ENCODE measurements around the gene PSMD11.
A peak's percentile ranks its signal among the peaks of the same experiment; 100 is the strongest.

The PSMD11 gene

GRCh38 chr17:32458371-32458770, 14.1 kb downstream of the PSMD11 start:
- H3K27ac ChIP-seq = no peak overlapping the region
- H3K36me3 ChIP-seq = peaks cover 81% of the 10 kb centered on the region

GRCh38 chr17:32460054-32460453, 15.7 kb downstream of the PSMD11 start:
- Histone ChIP-seq H3K4me3 (ENCODE audit: low read depth, low read length) (no peak overlapping the region), H3K36me3 (peaks cover 81% of the 10 kb centered on the region), H3K27ac (no peak overlapping the region), H3K9me3 (ENCODE audit: severe bottlenecking) (no peaks in the 10 kb centered on the region), H3K27me3 (ENCODE audit: insufficient read depth, low read depth, severe bottlenecking) (no peaks in the 10 kb centered on the region)
- no peak for DNase-seq
- no peak for TF ChIP-seq CTCF (IDR thresholded peaks at IDR 0.05; ENCODE audit: low read depth, low read length)

More at GRCh38 chr17:32458371-32458770, 14.1 kb downstream of the PSMD11 start:
- Histone ChIP-seq H3K4me3 (ENCODE audit: low read depth, low read length) (no peak overlapping the region), H3K9me3 (ENCODE audit: severe bottlenecking) (no peaks in the 10 kb centered on the region), H3K27me3 (ENCODE audit: insufficient read depth, low read depth, severe bottlenecking) (no peaks in the 10 kb centered on the region)
- DNase-seq = no peak
- TF ChIP-seq CTCF (IDR thresholded peaks at IDR 0.05; ENCODE audit: low read depth, low read length) = no peak

- H3K27me3 ChIP-seq (ENCODE audit: insufficient read depth, low read depth, severe bottlenecking) = no peaks in the 10 kb centered on the region
- no peaks in the 10 kb centered on the region for H3K9me3 ChIP-seq (ENCODE audit: severe bottlenecking)
- no peak overlapping the region for H3K4me3 ChIP-seq (ENCODE audit: low read depth, low read length)
- peaks cover 83% of the 10 kb centered on the region for H3K36me3 ChIP-seq
- no peak overlapping the region for H3K27ac ChIP-seq
- TF ChIP-seq CTCF (IDR thresholded peaks at IDR 0.05; ENCODE audit: low read depth, low read length) = no peak
- DNase-seq = no peak
These were observed 17.2 kb downstream of the PSMD11 start for GRCh38 chr17:32461498-32461852.

- H3K36me3 ChIP-seq = peaks cover 82% of the 10 kb centered on the region
- peak; percentile 64 for TF ChIP-seq CTCF (IDR thresholded peaks at IDR 0.05; ENCODE audit: low read depth, low read length)
These were observed 17.7 kb downstream of the PSMD11 start for GRCh38 chr17:32461853-32462617.

GRCh38 chr17:32463304-32463703, 19.0 kb downstream of the PSMD11 start:
- H3K9me3 ChIP-seq (ENCODE audit: severe bottlenecking) = no peaks in the 10 kb centered on the region
- no peaks in the 10 kb centered on the region for H3K27me3 ChIP-seq (ENCODE audit: insufficient read depth, low read depth, severe bottlenecking)
- peaks cover 81% of the 10 kb centered on the region for H3K36me3 ChIP-seq

More at GRCh38 chr17:32461853-32462617, 17.7 kb downstream of the PSMD11 start:
- no peak overlapping the region for H3K27ac ChIP-seq
- H3K27me3 ChIP-seq (ENCODE audit: insufficient read depth, low read depth, severe bottlenecking) = no peaks in the 10 kb centered on the region
- no peaks in the 10 kb centered on the region for H3K9me3 ChIP-seq (ENCODE audit: severe bottlenecking)
- peak; percentile 62 for DNase-seq
- H3K4me3 ChIP-seq (ENCODE audit: low read depth, low read length) = no peak overlapping the region

More at GRCh38 chr17:32463304-32463703, 19.0 kb downstream of the PSMD11 start:
- H3K4me3 ChIP-seq (ENCODE audit: low read depth, low read length) = no peak overlapping the region
- DNase-seq = no peak
- no peak for TF ChIP-seq CTCF (IDR thresholded peaks at IDR 0.05; ENCODE audit: low read depth, low read length)
- no peak overlapping the region for H3K27ac ChIP-seq

All from WERI-Rb-1 (cell line).